K562 (cell line): ENCODE data around the gene CSRNP2. TPM values are rescaled to one million over a fixed set of nuclear protein-coding genes. Genes with fewer than 3 reads are reported as not detected.
A peak's percentile ranks its signal among the peaks of the same experiment; 100 is the strongest.

Source experiments
- ATF2 ChIP-seq: sonication (generic); formaldehyde crosslinking; IDR thresholded peaks from 2 replicates; pipeline ENCODE4 v1.8.1; 2022; ENCODE audit warnings: missing genetic modification reagents
- BCOR ChIP-seq: fragments of 450-650 bp; IDR thresholded peaks from 2 replicates; pipeline ENCODE4 v1.6.1; 2016
- CTCFL ChIP-seq: IDR thresholded peaks from 2 replicates; pipeline ENCODE4 v1.6.1; 2011; ENCODE audit warnings: borderline replicate concordance, low read depth, mild to moderate bottlenecking, moderate library complexity, low read length; ENCODE audit not compliant: insufficient read depth, poor library complexity, severe bottlenecking
- DACH1 ChIP-seq: fragments of 450-650 bp; IDR thresholded peaks from 2 replicates; pipeline ENCODE4 v1.6.1; 2018; ENCODE audit not compliant: partially characterized antibody
- FOXM1 ChIP-seq, 2 experiments: fragments of 450-650 bp in 1 of 2; sonication (generic) in 1 of 2; formaldehyde crosslinking in 1 of 2; IDR thresholded peaks; 2 replicates each; pipeline versions ENCODE4 v1.6.1 to v1.9.0; 2017 to 2022; ENCODE audit warnings: low read depth in 2 of 2, mild to moderate bottlenecking in 2 of 2, missing genetic modification reagents in 1 of 2, moderate library complexity in 1 of 2
- HMBOX1 ChIP-seq: sonication (generic); IDR thresholded peaks from 2 replicates; pipeline ENCODE4 v1.6.1; 2016
- HMGN3 ChIP-seq: IDR thresholded peaks from 2 replicates; pipeline ENCODE4 v1.6.1; 2011; ENCODE audit warnings: borderline replicate concordance, low read depth, mild to moderate bottlenecking, mixed read lengths, low read length; ENCODE audit not compliant: insufficient read length; ENCODE audit errors: extremely low read depth
- KDM4B ChIP-seq, 2 experiments: fragments of 450-650 bp in 1 of 2; sonication (generic) in 1 of 2; IDR thresholded peaks; 2 replicates each; pipeline ENCODE4 v1.6.1; 2016 to 2017; ENCODE audit warnings: borderline replicate concordance in 2 of 2, antibody characterized with exemption in 1 of 2, low read depth in 1 of 2, mild to moderate bottlenecking in 1 of 2
- NR2C2 ChIP-seq, 2 experiments: fragments of 200-800 bp in 1 of 2; sonication (Bioruptor generic) in 1 of 2; sonication (generic) in 1 of 2; formaldehyde crosslinking in 1 of 2; IDR thresholded peaks; 2 replicates each; pipeline versions ENCODE4 v1.6.1 to v1.8.0; 2016 to 2022; ENCODE audit warnings: mild to moderate bottlenecking in 1 of 2, missing compliant biosample characterization in 1 of 2, missing genetic modification characterization in 1 of 2, missing genetic modification reagents in 1 of 2
- PATZ1 ChIP-seq: fragments of 250-450 bp; sonication (Bioruptor Pico); IDR thresholded peaks from 2 replicates; pipeline ENCODE4 v1.5.0; 2020; ENCODE audit warnings: mild to moderate bottlenecking, borderline replicate concordance
- RBM34 ChIP-seq: fragments of 200-400 bp; formaldehyde crosslinking; IDR thresholded peaks from 2 replicates; pipeline ENCODE4 v1.6.1; 2018; ENCODE audit warnings: low read length, borderline replicate concordance; ENCODE audit not compliant: insufficient read depth
- TEAD4 ChIP-seq, 2 experiments: sonication (generic) in 1 of 2; formaldehyde crosslinking in 1 of 2; IDR thresholded peaks; 2 replicates each; pipeline versions ENCODE4 v1.6.1 to v1.8.0; 2012 to 2022; ENCODE audit warnings: borderline replicate concordance in 1 of 2, inconsistent platforms in 1 of 2, low read length in 1 of 2, mild to moderate bottlenecking in 1 of 2, missing genetic modification reagents in 1 of 2
- YY1 ChIP-seq, 3 experiments: IDR thresholded peaks; 2 replicates each; pipeline ENCODE4 v1.6.1; 2011; ENCODE audit warnings: low read length in 2 of 3, mild to moderate bottlenecking in 2 of 3, moderate library complexity in 2 of 3, borderline replicate concordance in 1 of 3, control low read depth in 1 of 3, low read depth in 1 of 3; ENCODE audit not compliant: insufficient read depth in 3 of 3, insufficient replicate concordance in 2 of 3, control insufficient read depth in 1 of 3, insufficient read length in 1 of 3; ENCODE audit errors: extremely low read depth in 1 of 3
- ZBTB8A ChIP-seq: fragments of 450-650 bp; IDR thresholded peaks from 2 replicates; pipeline ENCODE4 v1.6.1; 2018; ENCODE audit warnings: mild to moderate bottlenecking, moderate library complexity; ENCODE audit not compliant: partially characterized antibody
- ZNF589 ChIP-seq: fragments of 200-800 bp; sonication (Bioruptor generic); IDR thresholded peaks from 2 replicates; pipeline ENCODE4 v1.6.1; 2016; ENCODE audit warnings: low read depth, missing genetic modification characterization, missing compliant biosample characterization
- polyA plus RNA-seq, 8 experiments: library from polyadenylated mRNA; depleted of rRNA in 4 of 8; stranded (reverse) in 5 of 8; unstranded in 3 of 8; fragments of >200 nt; fragmentation: Nextera tagmentation in 2 of 8; fragmentation: Illumina TruSeq in 1 of 8; extraction: Ambion mirVana in 2 of 8; extraction: Trizol in 1 of 8; gene quantifications; 2 replicates each; pipeline versions ENCODE4 v1.2.1 to v1.2.3, GENCODE V29; 2011 to 2014; ENCODE audit warnings: inconsistent platforms in 1 of 8, missing spikeins in 1 of 8
- total RNA-seq, 7 experiments: library from RNA; depleted of rRNA in 6 of 7; stranded (reverse); fragments of >200 nt in 6 of 7; fragmentation: Illumina TruSeq in 2 of 7; extraction: Trizol in 2 of 7; gene quantifications; 2 replicates each; pipeline versions ENCODE4 v1.2.1 to v1.2.3, GENCODE V29; 2011 to 2021; ENCODE audit warnings: low replicate concordance in 1 of 7

Gene CSRNP2
- total and polyA plus RNA-seq, 9 of the 15 experiments (the other 6 are each of a cell fraction or from before 2014, with no cell fraction given): 1.6 to 13.9 (median 5.9) TPM

- TF ChIP-seq ATF2 (CRISPR knock-in tag): no peak
- no peak for TF ChIP-seq ZBTB8A
- no peak for TF ChIP-seq BCOR
- TF ChIP-seq HMBOX1: 0 out of 2 replicates have a peak, but pooled peaks have one; percentile 24
- TF ChIP-seq HMGN3: peak; percentile 55
- TF ChIP-seq TEAD4 (IDR thresholded peaks at IDR 0.05; ENCODE audit: low read length): 0 out of 2 replicates have a peak, but pooled peaks have one; percentile 5
- no peak for TF ChIP-seq TEAD4 (CRISPR knock-in tag; IDR thresholded peaks at IDR 0.05; ENCODE audit: borderline replicate concordance)
- no peak for TF ChIP-seq DACH1
- TF ChIP-seq FOXM1 (IDR thresholded peaks at IDR 0.05; ENCODE audit: low read depth): 0 out of 2 replicates have a peak, but pooled peaks have one; percentile 27
- TF ChIP-seq FOXM1 (CRISPR knock-in tag; IDR thresholded peaks at IDR 0.05; ENCODE audit: low read depth): no peak
- peak; percentile 65 to 94 (median 88) for TF ChIP-seq YY1 (IDR thresholded peaks at IDR 0.05; ENCODE audit: borderline replicate concordance in 1 of 3, control insufficient read depth in 1 of 3, extremely low read depth in 1 of 3, insufficient read depth in 3 of 3, insufficient read length in 1 of 3, insufficient replicate concordance in 2 of 3, low read depth in 1 of 3, low read length in 2 of 3)
- TF ChIP-seq RBM34: no peak
- no peak for TF ChIP-seq PATZ1 (CRISPR knock-in tag)
- TF ChIP-seq NR2C2 (CRISPR knock-in tag; IDR thresholded peaks at IDR 0.05): peak; percentile 91
- TF ChIP-seq NR2C2 (tag; IDR thresholded peaks at IDR 0.05): peak; percentile 99
- TF ChIP-seq CTCFL: peak; percentile 65
- no peak for TF ChIP-seq KDM4B (IDR thresholded peaks at IDR 0.05; ENCODE audit: borderline replicate concordance in 2 of 2, low read depth in 1 of 2)
- TF ChIP-seq ZNF589: no peak
Measured at GRCh38 chr12:51047655-51048540, 35.5 kb downstream of the CSRNP2 start, which contains the start of gene LETMD1 (continued).
